NB4 (cell line): ENCODE measurements around the gene CXCL17.

Experiments
- MYC ChIP-seq: IDR thresholded peaks from 2 replicates; pipeline ENCODE4 v1.6.1; 2011; ENCODE audit warnings: low read depth, low read length
- POLR2A ChIP-seq: IDR thresholded peaks from 2 replicates; pipeline ENCODE4 v1.6.1; 2011; ENCODE audit warnings: mild to moderate bottlenecking; ENCODE audit not compliant: insufficient read length; ENCODE audit errors: extremely low read depth
- TF ChIP-seq, protein P1 (sequence below): IDR thresholded peaks from one replicate; pipeline ENCODE4 v1.5.1; 2012; ENCODE audit warnings: low read depth, low read length
- TF ChIP-seq, protein P2 (sequence below): IDR thresholded peaks from 2 replicates; pipeline ENCODE4 v1.6.1; 2011; ENCODE audit warnings: low read depth, low read length

DNA sequence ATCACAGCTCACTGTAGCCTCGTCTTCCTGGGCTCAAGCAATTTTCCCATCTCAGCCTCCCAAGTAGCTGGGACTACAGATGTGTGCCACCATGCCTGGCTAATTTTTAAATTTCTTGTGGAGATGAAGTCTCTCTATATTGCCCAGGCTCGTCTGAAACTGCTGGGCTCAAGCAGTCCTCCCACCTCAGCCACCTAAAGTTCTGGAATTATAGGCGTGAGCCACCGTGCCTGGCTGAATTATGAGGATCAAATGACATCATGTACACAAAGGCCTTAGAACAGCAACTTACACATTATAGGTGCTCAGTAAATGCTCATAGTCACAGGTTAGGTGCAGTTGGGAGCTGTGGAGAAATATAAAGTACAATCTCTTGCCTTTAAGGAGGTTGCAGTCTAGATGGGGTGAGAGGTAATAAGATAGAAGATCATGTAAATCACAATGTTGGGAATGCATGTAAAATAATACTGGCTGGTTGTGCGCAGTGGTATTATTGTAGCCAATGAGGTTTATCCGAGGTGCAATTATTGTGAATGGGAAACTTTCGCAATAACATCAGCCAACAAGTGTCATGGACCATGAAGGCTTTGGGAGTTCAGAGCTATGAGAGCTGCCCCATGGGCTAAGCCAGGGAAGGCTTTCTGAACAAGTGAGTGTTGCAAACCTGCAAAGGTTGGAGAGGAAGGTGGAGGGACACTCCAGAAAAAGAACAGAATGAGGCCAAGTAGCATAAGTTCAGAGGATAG, 29.8 kb upstream of the CXCL17 start:
- TF ChIP-seq, protein P1, sequence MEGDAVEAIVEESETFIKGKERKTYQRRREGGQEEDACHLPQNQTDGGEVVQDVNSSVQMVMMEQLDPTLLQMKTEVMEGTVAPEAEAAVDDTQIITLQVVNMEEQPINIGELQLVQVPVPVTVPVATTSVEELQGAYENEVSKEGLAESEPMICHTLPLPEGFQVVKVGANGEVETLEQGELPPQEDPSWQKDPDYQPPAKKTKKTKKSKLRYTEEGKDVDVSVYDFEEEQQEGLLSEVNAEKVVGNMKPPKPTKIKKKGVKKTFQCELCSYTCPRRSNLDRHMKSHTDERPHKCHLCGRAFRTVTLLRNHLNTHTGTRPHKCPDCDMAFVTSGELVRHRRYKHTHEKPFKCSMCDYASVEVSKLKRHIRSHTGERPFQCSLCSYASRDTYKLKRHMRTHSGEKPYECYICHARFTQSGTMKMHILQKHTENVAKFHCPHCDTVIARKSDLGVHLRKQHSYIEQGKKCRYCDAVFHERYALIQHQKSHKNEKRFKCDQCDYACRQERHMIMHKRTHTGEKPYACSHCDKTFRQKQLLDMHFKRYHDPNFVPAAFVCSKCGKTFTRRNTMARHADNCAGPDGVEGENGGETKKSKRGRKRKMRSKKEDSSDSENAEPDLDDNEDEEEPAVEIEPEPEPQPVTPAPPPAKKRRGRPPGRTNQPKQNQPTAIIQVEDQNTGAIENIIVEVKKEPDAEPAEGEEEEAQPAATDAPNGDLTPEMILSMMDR = no peak
- TF ChIP-seq POLR2A (no peak), MYC (no peak)
- TF ChIP-seq, protein P2, sequence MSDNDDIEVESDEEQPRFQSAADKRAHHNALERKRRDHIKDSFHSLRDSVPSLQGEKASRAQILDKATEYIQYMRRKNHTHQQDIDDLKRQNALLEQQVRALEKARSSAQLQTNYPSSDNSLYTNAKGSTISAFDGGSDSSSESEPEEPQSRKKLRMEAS = no peak
